Caco-2 (cell line): ENCODE measurements around the gene RGS5. TPM values are rescaled to one million over a fixed set of nuclear protein-coding genes. Genes with fewer than 3 reads are reported as not detected.

Experiments
- BruUV-seq: library from RNA; stranded (reverse); fragments of 400-500 nt; replicated peaks from 2 replicates; lab custom pipeline; 2021; lab: Mats Ljungman, UMichigan
- CTCF ChIA-PET: fragments of 300-600 bp; sonication (Branson Sonifier 250); formaldehyde crosslinking; loops from one replicate; lab custom pipeline; 2022; ENCODE audit warnings: antibody characterized with exemption; lab: Charles Lee
- POLR2A ChIA-PET: fragments of 300-600 bp; sonication (Branson Sonifier 250); formaldehyde crosslinking; loops from one replicate; lab custom pipeline; 2022; ENCODE audit warnings: antibody characterized with exemption; lab: Charles Lee
- DNase-seq, 2 experiments: peaks; one replicate each; pipeline versions ENCODE4 v3.0.0 to v3.0.0-alpha.2; 2020 to 2022
- H3K27me3 ChIP-seq: replicated peaks from 2 replicates; pipeline ENCODE4 v1.6.0; 2011; ENCODE audit warnings: low read length; ENCODE audit not compliant: control insufficient read depth, insufficient read depth
- H3K36me3 ChIP-seq: 2 replicates; pipeline ENCODE4 v1.5.1; 2011; ENCODE audit warnings: low read length; ENCODE audit not compliant: control insufficient read depth, insufficient read depth
- H3K4me1 ChIP-seq: fragments of 250-450 bp; sonication (Bioruptor Pico); 2 replicates; pipeline ENCODE4 v1.5.1; 2020; ENCODE audit warnings: mild to moderate bottlenecking
- H3K4me3 ChIP-seq: 2 replicates; pipeline ENCODE4 v1.5.1; 2011; ENCODE audit warnings: low read depth, mild to moderate bottlenecking, control low read depth, low read length
- H3K9me3 ChIP-seq: fragments of 250-450 bp; sonication (Bioruptor Pico); 2 replicates; pipeline ENCODE4 v1.5.1; 2020; ENCODE audit warnings: mild to moderate bottlenecking, moderate library complexity
- H3K27ac Mint-ChIP-seq: one replicate; pipeline ENCODE4 v1.8.0; 2022; ENCODE audit warnings: mixed read lengths; ENCODE audit not compliant: unreplicated experiment
- H3K27me3 Mint-ChIP-seq: one replicate; pipeline ENCODE4 v1.8.0; 2022; ENCODE audit warnings: mixed read lengths; ENCODE audit not compliant: insufficient read depth, unreplicated experiment
- H3K36me3 Mint-ChIP-seq: one replicate; pipeline ENCODE4 v1.8.0; 2022; ENCODE audit warnings: mild to moderate bottlenecking, mixed read lengths; ENCODE audit not compliant: insufficient read depth, unreplicated experiment
- H3K4me1 Mint-ChIP-seq: one replicate; pipeline ENCODE4 v1.8.0; 2022; ENCODE audit warnings: low read depth, mixed read lengths; ENCODE audit not compliant: unreplicated experiment
- H3K4me3 Mint-ChIP-seq: one replicate; pipeline ENCODE4 v1.8.0; 2022; ENCODE audit warnings: mild to moderate bottlenecking, moderate library complexity, mixed read lengths; ENCODE audit not compliant: unreplicated experiment
- H3K9me3 Mint-ChIP-seq: one replicate; pipeline ENCODE4 v1.8.0; 2022; ENCODE audit warnings: mixed read lengths; ENCODE audit not compliant: unreplicated experiment
- intact Hi-C: fragments of 100-400 bp; cut with micrococcal nuclease; formaldehyde crosslinking; loops from one replicate; pipeline ENCODE4 v1.10.0; 2022; ENCODE audit not compliant: unreplicated experiment
- total RNA-seq: library from RNA; stranded (reverse); gene quantifications from 2 replicates; pipeline ENCODE4 v1.2.3, GENCODE V29; 2022
- TF ChIP-seq, protein P1 (sequence below), 2 experiments: fragments of 200-600 bp in 1 of 2; IDR thresholded peaks; 1 replicate in 1 of 2; 2 replicates in 1 of 2; pipeline versions ENCODE4 v1.5.1 to v1.8.0; 2011 to 2022; ENCODE audit warnings: antibody characterized with exemption in 1 of 2, control low read depth in 1 of 2, inconsistent platforms in 1 of 2, low read depth in 1 of 2, low read length in 1 of 2, mild to moderate bottlenecking in 1 of 2, moderate library complexity in 1 of 2; ENCODE audit not compliant: insufficient read depth in 1 of 2, severe bottlenecking in 1 of 2, unreplicated experiment in 1 of 2

The RGS5 gene
- total RNA-seq, 1 experiment from 2014 or later: 8.4 TPM

- POLR2A ChIA-PET: no interaction called here
- no peak overlapping the region for H3K4me3 ChIP-seq
- H3K4me3 Mint-ChIP-seq: peak overlapping the region; percentile 45
Measured at GRCh38 chr1:163195728-163196448, 6.8 kb downstream of the RGS5 start.

GRCh38 chr1:163191301-163191700 is 11.4 kb downstream of the RGS5 start:
- TF ChIP-seq, protein P1, sequence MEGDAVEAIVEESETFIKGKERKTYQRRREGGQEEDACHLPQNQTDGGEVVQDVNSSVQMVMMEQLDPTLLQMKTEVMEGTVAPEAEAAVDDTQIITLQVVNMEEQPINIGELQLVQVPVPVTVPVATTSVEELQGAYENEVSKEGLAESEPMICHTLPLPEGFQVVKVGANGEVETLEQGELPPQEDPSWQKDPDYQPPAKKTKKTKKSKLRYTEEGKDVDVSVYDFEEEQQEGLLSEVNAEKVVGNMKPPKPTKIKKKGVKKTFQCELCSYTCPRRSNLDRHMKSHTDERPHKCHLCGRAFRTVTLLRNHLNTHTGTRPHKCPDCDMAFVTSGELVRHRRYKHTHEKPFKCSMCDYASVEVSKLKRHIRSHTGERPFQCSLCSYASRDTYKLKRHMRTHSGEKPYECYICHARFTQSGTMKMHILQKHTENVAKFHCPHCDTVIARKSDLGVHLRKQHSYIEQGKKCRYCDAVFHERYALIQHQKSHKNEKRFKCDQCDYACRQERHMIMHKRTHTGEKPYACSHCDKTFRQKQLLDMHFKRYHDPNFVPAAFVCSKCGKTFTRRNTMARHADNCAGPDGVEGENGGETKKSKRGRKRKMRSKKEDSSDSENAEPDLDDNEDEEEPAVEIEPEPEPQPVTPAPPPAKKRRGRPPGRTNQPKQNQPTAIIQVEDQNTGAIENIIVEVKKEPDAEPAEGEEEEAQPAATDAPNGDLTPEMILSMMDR (IDR thresholded peaks at IDR 0.05; ENCODE audit: insufficient read depth in 1 of 2, low read depth in 1 of 2, low read length in 1 of 2, severe bottlenecking in 1 of 2, unreplicated experiment in 1 of 2): no peak

More at GRCh38 chr1:163195728-163196448, 6.8 kb downstream of the RGS5 start:
- Mint-ChIP-seq H3K27me3 (no peaks in the 10 kb centered on the region), H3K4me1 (peaks cover 11% of the 10 kb centered on the region), H3K9me3 (no peaks in the 10 kb centered on the region), H3K36me3 (no peaks in the 10 kb centered on the region), H3K27ac (no peak overlapping the region)
- Histone ChIP-seq H3K36me3 (no peaks in the 10 kb centered on the region), H3K9me3 (no peaks in the 10 kb centered on the region), H3K27me3 (no peaks in the 10 kb centered on the region), H3K4me1 (peaks cover 8% of the 10 kb centered on the region)
- BruUV-seq: no TSS peak
- intact Hi-C loops: no loop called here
- CTCF ChIA-PET: no interaction called here
- DNase-seq: peak; percentile 22 to 36
- TF ChIP-seq, protein P1 (IDR thresholded peaks at IDR 0.05; ENCODE audit: insufficient read depth in 1 of 2, low read depth in 1 of 2, low read length in 1 of 2, severe bottlenecking in 1 of 2, unreplicated experiment in 1 of 2): no peak

GRCh38 chr1:163188947-163189346 is 13.8 kb downstream of the RGS5 start:
- H3K27ac Mint-ChIP-seq: no peak overlapping the region
- CTCF ChIA-PET: no interaction called here
- intact Hi-C loops: no loop called here

More at GRCh38 chr1:163191301-163191700, 11.4 kb downstream of the RGS5 start:
- Histone ChIP-seq H3K27me3 (no peaks in the 10 kb centered on the region), H3K36me3 (no peaks in the 10 kb centered on the region), H3K4me3 (no peak overlapping the region), H3K4me1 (peaks cover 3% of the 10 kb centered on the region), H3K9me3 (no peaks in the 10 kb centered on the region)
- CTCF ChIA-PET: no interaction called here
- intact Hi-C loops: no loop called here
- POLR2A ChIA-PET: no interaction called here
- peaks cover 4% of the 10 kb centered on the region for H3K4me1 Mint-ChIP-seq
- H3K9me3 Mint-ChIP-seq: no peaks in the 10 kb centered on the region
- no peak overlapping the region for H3K4me3 Mint-ChIP-seq
- no peaks in the 10 kb centered on the region for H3K36me3 Mint-ChIP-seq
- no peak overlapping the region for H3K27ac Mint-ChIP-seq
- BruUV-seq: no TSS peak
- no peak for DNase-seq
- no peaks in the 10 kb centered on the region for H3K27me3 Mint-ChIP-seq

More at GRCh38 chr1:163188947-163189346, 13.8 kb downstream of the RGS5 start:
- BruUV-seq: no TSS peak
- H3K4me1 Mint-ChIP-seq: peaks cover 10% of the 10 kb centered on the region
- Histone ChIP-seq H3K36me3 (no peaks in the 10 kb centered on the region), H3K27me3 (no peaks in the 10 kb centered on the region), H3K4me3 (no peak overlapping the region), H3K4me1 (peaks cover 10% of the 10 kb centered on the region; the same call in 1 of the 2 replicates), H3K9me3 (no peaks in the 10 kb centered on the region)
- DNase-seq: no peak
- no peak overlapping the region for H3K4me3 Mint-ChIP-seq
- H3K9me3 Mint-ChIP-seq: no peaks in the 10 kb centered on the region
- H3K27me3 Mint-ChIP-seq: no peaks in the 10 kb centered on the region
- no peaks in the 10 kb centered on the region for H3K36me3 Mint-ChIP-seq
- TF ChIP-seq, protein P1 (IDR thresholded peaks at IDR 0.05; ENCODE audit: insufficient read depth in 1 of 2, low read depth in 1 of 2, low read length in 1 of 2, severe bottlenecking in 1 of 2, unreplicated experiment in 1 of 2): no peak
- POLR2A ChIA-PET: no interaction called here
